GM11168 (cell line): ENCODE results near the gene TCF20.

Experiments
- in situ Hi-C: fragments of 300-500 bp; cut with MboI; formaldehyde crosslinking; loops from one replicate; pipeline ENCODE4 v1.12.0; 2022; ENCODE audit warnings: low sequenced_read_pairs; ENCODE audit not compliant: unreplicated experiment

The TCF20 gene

GRCh38 chr22:42283278-42284201 lies 13.1 kb upstream of the TCF20 start:
- in situ Hi-C loops = no loop called here

GRCh38 chr22:42282943-42283277 lies 12.5 kb upstream of the TCF20 start:
- in situ Hi-C loops = no loop called here

- in situ Hi-C loops = no loop called here
These were observed 11.9 kb upstream of the TCF20 start for GRCh38 chr22:42282252-42282942.

- in situ Hi-C loops = no loop called here
These were observed 11.3 kb upstream of the TCF20 start for GRCh38 chr22:42281706-42282251.

- in situ Hi-C loops = no loop called here
These were observed 10.8 kb upstream of the TCF20 start for GRCh38 chr22:42281284-42281683.

- in situ Hi-C loops = no loop called here
These were observed 10.4 kb upstream of the TCF20 start for GRCh38 chr22:42280836-42281235.

- in situ Hi-C loops = no loop called here
These were observed 9.7 kb upstream of the TCF20 start for GRCh38 chr22:42280140-42280539.

GRCh38 chr22:42279425-42280020 lies 9.1 kb upstream of the TCF20 start:
- in situ Hi-C loops = no loop called here

GRCh38 chr22:42277988-42278776 lies 7.7 kb upstream of the TCF20 start:
- in situ Hi-C loops = no loop called here

- in situ Hi-C loops = no loop called here
These were observed 6.8 kb upstream of the TCF20 start for GRCh38 chr22:42277232-42277753.

- in situ Hi-C loops = no loop called here
These were observed 5.5 kb upstream of the TCF20 start for GRCh38 chr22:42275970-42276369.

GRCh38 chr22:42275176-42275575 lies 4.7 kb upstream of the TCF20 start:
- in situ Hi-C loops = no loop called here

- in situ Hi-C loops = no loop called here
These were observed 3.5 kb upstream of the TCF20 start for GRCh38 chr22:42273855-42274451.

- in situ Hi-C loops = no loop called here
These were observed 2.1 kb upstream of the TCF20 start for GRCh38 chr22:42272431-42272999.

- in situ Hi-C loops = no loop called here
These were observed 1.5 kb upstream of the TCF20 start for GRCh38 chr22:42271906-42272305.

- in situ Hi-C loops = no loop called here
These were observed 849 bp upstream of the TCF20 start for GRCh38 chr22:42271191-42271813.

- in situ Hi-C loops = no loop called here
These were observed 310 bp downstream of the TCF20 start for GRCh38 chr22:42270176-42270509.

GRCh38 chr22:42269432-42270175 lies 849 bp downstream of the TCF20 start:
- in situ Hi-C loops = no loop called here
